ENCODE measurements around the gene MRPL58. TPM values are rescaled to one million over a fixed set of nuclear protein-coding genes. Genes with fewer than 3 reads are reported as not detected.
A peak's percentile ranks its signal among the peaks of the same experiment; 100 is the strongest.

The MRPL58 gene
- total RNA-seq, 2 donors from 2014 or later = 16.9 TPM; not detected in 1

- TF ChIP-seq, protein P1, sequence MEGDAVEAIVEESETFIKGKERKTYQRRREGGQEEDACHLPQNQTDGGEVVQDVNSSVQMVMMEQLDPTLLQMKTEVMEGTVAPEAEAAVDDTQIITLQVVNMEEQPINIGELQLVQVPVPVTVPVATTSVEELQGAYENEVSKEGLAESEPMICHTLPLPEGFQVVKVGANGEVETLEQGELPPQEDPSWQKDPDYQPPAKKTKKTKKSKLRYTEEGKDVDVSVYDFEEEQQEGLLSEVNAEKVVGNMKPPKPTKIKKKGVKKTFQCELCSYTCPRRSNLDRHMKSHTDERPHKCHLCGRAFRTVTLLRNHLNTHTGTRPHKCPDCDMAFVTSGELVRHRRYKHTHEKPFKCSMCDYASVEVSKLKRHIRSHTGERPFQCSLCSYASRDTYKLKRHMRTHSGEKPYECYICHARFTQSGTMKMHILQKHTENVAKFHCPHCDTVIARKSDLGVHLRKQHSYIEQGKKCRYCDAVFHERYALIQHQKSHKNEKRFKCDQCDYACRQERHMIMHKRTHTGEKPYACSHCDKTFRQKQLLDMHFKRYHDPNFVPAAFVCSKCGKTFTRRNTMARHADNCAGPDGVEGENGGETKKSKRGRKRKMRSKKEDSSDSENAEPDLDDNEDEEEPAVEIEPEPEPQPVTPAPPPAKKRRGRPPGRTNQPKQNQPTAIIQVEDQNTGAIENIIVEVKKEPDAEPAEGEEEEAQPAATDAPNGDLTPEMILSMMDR (IDR thresholded peaks at IDR 0.05) = no peak
- TF ChIP-seq POLR2A (IDR thresholded peaks at IDR 0.05) = no peak
- H3K27me3 ChIP-seq = no peaks in the 10 kb centered on the region
- 64 to 67% methylated on average over 8 of the region's 8 CpGs for WGBS, 2 donors
- no peaks in the 10 kb centered on the region for H3K9me3 ChIP-seq
- H3K27ac ChIP-seq = peak overlapping the region in 3 of 4 donors; percentile 77 to 92 (median 91)
- peaks cover 26% of the 10 kb centered on the region for H3K4me1 ChIP-seq
- intact Hi-C loops (cut with DNase I) = loop anchor here (5.0 kb wide), 1 partner anchor 49 kb away; no protein-coding TSS in a partner anchor
- DNase-seq (peak; percentile 40 to 65 (median 59)), ATAC-seq (peak; percentile 31)
- no peak overlapping the region for H3K4me3 ChIP-seq
- H3K36me3 ChIP-seq (replicated peaks in 1 of 2; ENCODE audit: insufficient read depth in 1 of 2, low read depth in 2 of 2) = no peaks in the 10 kb centered on the region
Observed at GRCh38 chr17:75010683-75011400, 1.6 kb upstream of the MRPL58 start.

- no peaks in the 10 kb centered on the region for H3K27me3 ChIP-seq
- no peak overlapping the region for H3K4me3 ChIP-seq
- ATAC-seq (peak; percentile 81), DNase-seq (peak; percentile 65 to 82 (median 76))
- no peaks in the 10 kb centered on the region for H3K36me3 ChIP-seq (replicated peaks in 1 of 2; ENCODE audit: insufficient read depth in 1 of 2, low read depth in 2 of 2)
- peak overlapping the region; percentile 77 to 92 (median 92) for H3K27ac ChIP-seq
- no peak for TF ChIP-seq POLR2A (IDR thresholded peaks at IDR 0.05)
- TF ChIP-seq, protein P1 (IDR thresholded peaks at IDR 0.05) = no peak
- no peaks in the 10 kb centered on the region for H3K9me3 ChIP-seq
- intact Hi-C loops (cut with DNase I) = loop anchor here (5.0 kb wide), 1 partner anchor 49 kb away; no protein-coding TSS in a partner anchor
- peaks cover 26% of the 10 kb centered on the region for H3K4me1 ChIP-seq
- 32 to 38% methylated on average over 13 of the region's 13 CpGs for WGBS, 2 donors
Observed at GRCh38 chr17:75011401-75012095, 922 bp upstream of the MRPL58 start.

- no peaks in the 10 kb centered on the region for H3K27me3 ChIP-seq
- TF ChIP-seq, protein P1 (IDR thresholded peaks at IDR 0.05) = no peak
- no peak for TF ChIP-seq POLR2A (IDR thresholded peaks at IDR 0.05)
- ATAC-seq (no peak), DNase-seq (no peak)
- peaks cover 26% of the 10 kb centered on the region for H3K4me1 ChIP-seq
- WGBS, 2 donors = 4 to 8% methylated on average over 5 of the region's 5 CpGs
- peak overlapping the region; percentile 45 to 88 for H3K4me3 ChIP-seq
- no peaks in the 10 kb centered on the region for H3K36me3 ChIP-seq (replicated peaks in 1 of 2; ENCODE audit: insufficient read depth in 1 of 2, low read depth in 2 of 2)
- peak overlapping the region; percentile 77 to 92 (median 92) for H3K27ac ChIP-seq
- H3K9me3 ChIP-seq = no peaks in the 10 kb centered on the region
- intact Hi-C loops (cut with DNase I) = loop anchor here (5.0 kb wide), 1 partner anchor 50 kb away; no protein-coding TSS in a partner anchor
Observed at GRCh38 chr17:75012096-75012345, 449 bp upstream of the MRPL58 start.

DNA sequence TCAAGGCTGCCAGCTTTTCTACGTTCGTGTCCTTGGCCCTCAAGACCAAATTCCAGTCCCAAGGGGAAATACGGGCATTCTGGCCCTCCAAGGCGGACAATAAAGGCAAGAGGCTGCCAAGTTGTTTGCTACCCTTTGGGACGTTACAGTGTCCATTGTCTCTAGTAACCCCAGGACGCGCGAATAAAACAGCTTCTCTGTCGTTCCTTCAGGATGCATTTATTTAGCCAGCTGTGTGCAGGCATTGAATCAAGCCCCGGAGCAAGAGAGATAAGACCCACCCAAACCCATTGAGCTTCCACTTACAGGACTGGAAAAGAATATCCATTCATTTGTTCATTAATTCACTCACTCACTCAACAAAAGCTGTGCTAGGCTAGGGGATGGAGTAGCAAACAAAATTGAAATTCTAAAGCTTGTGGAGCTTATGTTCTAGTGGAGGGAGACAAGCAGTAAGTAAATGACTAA is 656 bp downstream of the MRPL58 start:
- peak overlapping the region; percentile 77 to 92 (median 92) for H3K27ac ChIP-seq
- intact Hi-C loops (cut with DNase I) = loop anchor here (5.0 kb wide), 1 partner anchor 51 kb away; no protein-coding TSS in a partner anchor

More for the DNA sequence above, 656 bp downstream of the MRPL58 start:
- no peaks in the 10 kb centered on the region for H3K36me3 ChIP-seq (replicated peaks in 1 of 2; ENCODE audit: insufficient read depth in 1 of 2, low read depth in 2 of 2)
- peaks cover 26% of the 10 kb centered on the region for H3K4me1 ChIP-seq
- H3K9me3 ChIP-seq = no peaks in the 10 kb centered on the region
- DNase-seq (no peak), ATAC-seq (no peak)
- no peaks in the 10 kb centered on the region for H3K27me3 ChIP-seq
- H3K4me3 ChIP-seq = peak overlapping the region; percentile 45 to 88
- WGBS, 2 donors = 0% methylated on average over 10 of the region's 10 CpGs
- no peak for TF ChIP-seq POLR2A (IDR thresholded peaks at IDR 0.05)
- TF ChIP-seq, protein P1 (IDR thresholded peaks at IDR 0.05) = no peak

All from body of pancreas (tissue), 4 donors.